ENCODE measurements around the gene C2CD2.

The C2CD2 gene

DNA sequence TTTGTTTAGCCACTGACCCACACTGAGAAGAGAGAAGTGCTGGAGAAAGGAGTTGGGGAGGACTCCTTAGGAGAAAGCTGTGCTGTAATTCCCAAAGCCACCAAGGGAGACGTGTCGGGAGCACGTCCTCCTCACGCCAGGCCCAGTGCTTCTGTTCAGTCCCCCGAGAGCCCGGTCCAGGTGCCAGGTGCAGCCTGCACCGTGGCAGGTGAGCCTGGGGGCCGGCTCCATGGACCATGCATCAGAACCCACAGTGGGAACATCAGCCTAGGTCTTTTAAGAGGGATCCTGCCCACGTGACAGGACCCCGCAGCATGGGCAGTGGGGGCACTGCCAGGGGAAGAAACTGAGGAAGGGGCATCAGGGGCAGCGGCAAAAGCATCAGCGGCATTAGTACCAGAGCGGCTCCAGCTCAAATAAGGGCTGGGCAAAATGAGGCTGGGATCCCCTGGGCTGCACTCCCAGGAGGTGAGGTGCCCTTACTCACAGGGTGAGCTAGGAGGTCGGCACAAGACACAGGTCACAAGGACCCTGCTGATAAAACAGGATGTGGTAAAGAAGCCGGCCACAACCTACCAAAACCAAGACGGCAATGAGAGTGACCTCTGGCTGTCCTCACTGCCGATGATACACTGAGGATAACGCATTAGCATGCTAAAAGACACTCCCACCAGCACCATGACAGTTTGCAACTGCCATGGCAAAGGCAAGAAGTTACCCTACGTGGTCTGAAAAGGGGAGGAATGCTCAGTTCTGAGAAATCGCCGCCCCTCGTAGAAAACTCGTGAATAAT is 50.1 kb downstream of the C2CD2 start:
- no peak for DNase-seq

DNA sequence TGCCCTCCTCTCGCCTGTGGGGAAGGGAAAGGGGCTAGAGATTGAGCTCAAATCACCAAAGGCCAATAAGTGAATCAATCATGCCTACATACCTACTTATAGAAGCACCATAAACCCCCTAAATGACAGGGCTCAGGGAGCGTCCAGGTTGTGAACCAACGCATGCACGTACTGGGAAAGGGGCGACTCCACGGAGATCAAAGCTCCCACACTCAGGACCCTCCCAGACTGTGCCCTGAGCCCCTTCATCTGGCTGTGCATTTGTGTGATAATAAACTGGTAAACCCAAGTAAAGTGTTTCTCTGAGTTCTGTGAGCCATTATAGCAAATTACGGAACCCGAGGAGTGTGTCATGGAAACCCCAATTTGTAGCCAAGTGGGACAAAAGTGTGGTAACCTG is 50.9 kb downstream of the C2CD2 start:
- DNase-seq: no peak

DNA sequence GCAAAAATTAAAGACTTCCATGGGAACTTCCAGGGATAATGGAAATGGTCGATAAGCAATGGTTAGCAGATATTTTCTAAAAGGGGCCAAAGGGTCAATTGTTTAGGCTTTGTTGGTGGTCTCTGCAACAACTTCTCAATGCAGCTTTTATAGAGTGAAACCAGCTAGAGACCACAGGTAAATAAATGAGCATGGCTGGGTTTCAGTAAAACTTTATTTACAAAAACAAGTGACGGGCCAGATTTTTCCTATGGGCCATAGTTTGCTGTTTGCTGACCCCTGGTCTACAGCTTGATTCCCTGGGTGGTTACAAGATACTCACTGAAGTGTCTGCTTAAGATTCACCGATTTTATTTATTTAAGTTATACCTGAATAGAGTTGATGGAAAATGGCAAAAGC is 52.0 kb downstream of the C2CD2 start:
- DNase-seq: no peak

DNA sequence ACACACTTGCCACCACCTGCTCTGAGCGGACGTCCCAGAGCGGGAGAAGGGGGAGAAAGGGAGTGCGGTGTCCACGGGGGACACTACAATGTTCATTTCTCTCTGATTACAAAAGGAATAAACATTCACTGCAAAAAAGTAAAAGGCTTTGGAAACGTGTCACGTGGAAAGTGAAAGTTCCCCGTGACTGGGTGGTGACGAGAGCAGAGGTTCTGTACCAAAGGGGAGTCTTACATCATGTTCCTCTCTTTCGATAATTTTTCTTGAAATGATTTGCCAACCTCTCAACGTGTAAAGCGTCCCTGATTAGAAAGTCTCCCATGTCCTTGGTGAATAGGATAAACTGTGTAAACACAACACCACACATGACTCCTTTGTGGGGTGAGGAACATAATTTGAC is 52.7 kb downstream of the C2CD2 start:
- no peak for DNase-seq

DNA sequence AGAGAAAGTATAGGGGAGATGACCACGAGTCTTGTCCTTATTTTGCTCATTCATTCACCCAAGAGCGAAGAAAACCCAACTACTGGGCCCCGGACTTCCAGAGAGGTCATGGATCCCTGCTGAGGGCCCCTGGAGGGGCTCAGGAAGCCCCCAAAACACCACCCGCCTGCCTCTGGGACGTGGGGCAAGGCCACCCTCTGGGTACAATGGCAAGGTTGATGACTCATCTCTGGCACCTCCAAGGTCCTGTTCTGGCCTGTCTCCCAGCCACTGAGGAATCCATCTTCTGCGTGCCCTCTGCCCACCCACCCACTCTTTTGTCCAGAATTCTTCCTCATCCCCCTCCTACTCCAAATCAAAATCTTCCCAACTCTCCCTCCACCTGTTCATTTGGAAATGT is 53.4 kb downstream of the C2CD2 start:
- no peak for DNase-seq

DNA sequence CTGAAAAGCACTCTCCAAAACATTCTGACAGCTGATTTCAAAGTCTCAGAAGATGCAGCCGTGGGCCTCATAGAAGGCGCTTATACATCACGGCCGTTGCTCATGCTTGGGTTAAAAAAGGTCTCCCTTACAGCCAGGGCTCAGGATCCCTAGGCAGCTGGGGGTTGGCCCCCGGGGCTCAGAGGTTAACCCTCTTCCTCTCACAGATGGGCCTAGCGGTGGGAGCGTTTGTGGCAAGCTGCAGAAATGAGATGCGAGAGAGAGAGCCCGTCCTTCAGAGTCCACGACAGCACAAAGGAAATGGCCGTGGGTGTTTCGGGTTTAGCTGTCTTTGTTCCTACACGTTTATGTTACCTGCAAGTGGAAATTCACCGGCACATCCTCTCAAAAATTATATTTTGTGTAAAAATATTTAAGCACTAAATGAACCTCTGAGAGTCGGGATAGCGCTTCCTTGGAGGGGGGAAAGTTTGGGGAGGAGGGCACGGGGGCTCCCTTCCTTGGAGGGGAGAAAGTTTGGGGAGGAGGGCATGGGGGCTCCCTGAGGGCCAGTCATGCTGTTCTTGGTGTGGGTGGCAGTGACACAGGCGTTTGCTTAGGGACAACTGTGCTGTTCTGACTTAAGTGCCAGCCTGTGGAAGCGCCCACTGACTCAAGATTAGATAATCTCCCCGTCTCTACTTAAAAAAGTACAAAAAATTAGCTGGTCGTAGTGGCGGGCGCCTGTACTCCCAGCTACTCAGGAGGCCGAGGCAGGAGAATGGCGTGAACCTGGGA is 54.2 kb downstream of the C2CD2 start:
- DNase-seq: no peak

DNA sequence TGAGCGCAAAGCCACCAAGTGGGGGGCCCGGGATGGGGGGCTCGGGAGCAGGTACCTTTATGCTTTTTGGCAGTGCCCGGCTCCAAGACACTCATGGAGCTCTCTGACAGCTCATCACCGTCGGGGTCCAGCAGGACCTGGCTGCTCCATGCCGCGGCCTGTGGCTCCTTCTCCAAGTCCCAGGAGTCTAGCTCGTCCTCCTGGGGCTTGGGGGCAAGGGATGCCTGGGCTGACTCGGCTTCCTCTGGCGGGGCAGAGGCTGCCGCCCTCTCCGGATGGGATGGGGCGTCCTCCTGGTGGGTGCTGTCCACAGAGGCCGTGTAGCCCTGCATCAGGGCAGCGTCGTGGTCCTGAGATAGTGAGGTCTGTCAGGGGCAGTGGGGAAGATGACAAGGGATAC is 54.8 kb downstream of the C2CD2 start:
- no peak for DNase-seq

DNA sequence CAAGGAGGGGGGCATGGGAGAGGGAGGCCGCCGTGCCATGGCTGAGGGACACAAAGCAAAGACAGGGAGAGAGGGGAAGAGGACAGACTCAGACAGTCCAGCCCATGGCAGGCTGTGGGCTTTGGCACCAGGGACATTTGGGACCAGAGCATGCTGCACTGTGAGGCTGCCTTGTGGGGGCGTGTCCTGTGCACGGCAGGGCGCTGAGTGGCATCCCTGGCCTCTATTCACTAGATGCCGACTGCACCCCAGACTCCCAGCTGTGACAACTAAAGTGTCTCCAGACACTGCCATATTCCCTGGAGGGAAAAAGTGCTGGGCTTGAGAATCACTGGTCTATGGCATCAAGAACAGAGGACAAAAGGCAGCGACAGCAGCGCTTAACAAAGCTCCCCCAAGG is 56.1 kb downstream of the C2CD2 start:
- DNase-seq: no peak

DNA sequence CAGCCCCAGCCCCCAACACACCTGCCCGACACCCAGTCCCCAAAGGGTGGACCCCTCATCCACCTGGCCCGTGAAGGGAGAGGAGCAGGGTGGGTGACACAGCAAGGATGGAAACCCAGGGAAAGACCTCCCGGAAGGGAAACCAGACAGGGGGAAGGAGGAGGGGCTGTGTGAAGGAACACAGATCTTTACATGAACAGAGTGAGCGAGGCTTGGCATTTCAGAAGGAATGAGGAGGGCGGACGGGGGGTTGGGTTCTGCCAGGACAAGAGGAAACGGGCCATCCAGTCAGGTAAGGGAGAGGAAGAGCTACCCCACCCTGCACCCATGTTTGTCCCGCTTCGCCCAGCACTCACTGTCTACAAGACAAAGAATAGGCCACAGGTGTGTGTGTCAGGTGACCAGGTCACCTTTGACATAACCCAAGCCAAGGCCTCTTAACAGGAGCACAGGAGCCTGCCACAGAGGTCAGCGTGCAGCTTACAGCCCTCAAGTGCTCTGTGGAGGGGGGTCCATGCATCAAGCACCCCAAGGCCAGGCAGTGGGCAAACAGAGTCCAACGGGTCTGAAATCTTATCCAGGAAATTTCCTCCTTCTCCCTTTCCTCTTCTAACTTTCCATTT is 56.7 kb downstream of the C2CD2 start:
- DNase-seq: no peak

DNA sequence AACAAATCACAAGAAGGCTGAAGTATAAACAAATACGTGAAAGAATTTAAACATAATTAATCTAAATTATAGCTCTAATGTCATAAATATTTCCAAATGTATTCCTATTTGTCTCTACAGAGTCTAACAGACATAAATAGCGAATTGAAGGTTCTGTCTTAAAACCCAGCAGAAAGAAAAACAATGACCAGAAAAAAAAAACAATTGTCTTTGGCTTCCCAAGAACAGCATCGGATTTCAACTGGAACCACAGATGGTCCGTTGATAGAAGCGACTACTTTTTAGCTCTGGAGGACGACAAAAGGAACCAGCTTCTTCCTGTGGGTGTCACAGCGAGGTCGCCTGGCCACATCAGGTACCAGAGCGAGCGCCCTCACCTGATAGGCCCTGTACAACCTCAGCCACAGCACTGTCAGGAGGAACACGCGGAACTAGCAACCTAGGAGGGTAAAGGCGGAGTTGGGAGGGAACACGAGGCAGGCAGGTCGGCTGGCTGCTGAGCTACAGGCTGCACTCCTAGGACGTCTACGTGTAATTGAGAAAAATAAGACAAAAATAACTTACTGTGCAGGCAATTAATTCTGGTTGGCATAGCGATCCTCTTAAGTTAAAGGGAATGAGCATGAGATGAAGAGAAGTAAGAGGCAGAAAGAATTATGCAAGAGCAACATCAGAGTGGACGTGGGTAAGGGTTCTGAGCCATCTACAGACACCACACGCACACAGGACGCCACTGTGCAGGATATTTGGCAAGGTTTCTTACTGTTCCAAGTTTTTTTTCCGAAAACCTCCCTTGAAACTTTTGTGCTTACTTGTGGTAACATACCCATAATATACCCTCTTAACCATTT is 58.0 kb downstream of the C2CD2 start:
- DNase-seq: no peak

DNA sequence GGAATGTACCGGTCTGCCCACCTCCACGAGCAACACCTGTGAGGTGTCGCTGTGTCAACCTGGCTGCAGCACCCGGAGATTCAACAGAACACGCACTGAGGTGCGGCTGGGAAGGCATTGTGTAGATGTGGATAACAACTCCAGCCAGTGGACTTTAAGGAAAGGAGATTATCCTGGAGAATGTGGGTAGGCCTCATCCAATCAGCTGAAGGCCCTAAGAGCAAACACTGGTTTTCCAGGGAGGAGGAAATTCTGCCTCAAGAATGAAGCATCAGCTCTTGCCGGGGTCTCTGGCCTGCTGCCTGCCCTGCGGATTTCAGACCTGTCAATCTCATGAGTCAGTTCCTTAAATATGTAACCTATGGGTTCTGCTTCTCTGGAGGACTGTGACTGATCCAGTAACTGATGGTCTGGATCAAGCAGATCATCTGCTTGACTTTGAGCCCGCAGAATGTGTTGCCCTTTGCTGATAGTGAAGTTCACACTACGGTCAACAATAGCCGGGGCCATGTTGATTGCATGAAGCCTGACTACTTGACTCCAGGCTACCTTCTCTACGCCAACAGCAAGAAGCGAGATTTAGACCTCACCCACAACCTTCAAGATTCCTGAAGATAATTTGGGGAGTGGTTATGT is 58.8 kb downstream of the C2CD2 start:
- DNase-seq: no peak

DNA sequence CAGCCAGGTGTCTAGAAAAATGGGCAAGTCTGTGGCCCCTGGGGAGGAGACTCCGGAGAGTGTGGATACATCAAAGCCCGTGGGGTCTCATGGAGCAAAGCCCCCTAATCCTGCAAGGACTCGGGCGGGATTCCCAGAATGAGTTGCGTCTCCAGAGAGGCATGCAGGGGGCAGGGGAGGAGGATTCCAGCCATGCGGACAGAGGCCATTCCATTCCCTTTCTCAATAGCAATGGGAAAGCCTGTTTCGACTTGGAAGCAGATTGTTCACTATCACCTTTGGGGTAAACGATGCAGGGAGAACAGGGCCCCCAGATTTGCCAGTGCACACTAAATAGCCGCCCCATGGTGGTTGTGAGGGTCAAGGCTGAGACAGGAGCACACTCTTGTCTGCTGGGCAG is 59.3 kb downstream of the C2CD2 start:
- DNase-seq: no peak

DNA sequence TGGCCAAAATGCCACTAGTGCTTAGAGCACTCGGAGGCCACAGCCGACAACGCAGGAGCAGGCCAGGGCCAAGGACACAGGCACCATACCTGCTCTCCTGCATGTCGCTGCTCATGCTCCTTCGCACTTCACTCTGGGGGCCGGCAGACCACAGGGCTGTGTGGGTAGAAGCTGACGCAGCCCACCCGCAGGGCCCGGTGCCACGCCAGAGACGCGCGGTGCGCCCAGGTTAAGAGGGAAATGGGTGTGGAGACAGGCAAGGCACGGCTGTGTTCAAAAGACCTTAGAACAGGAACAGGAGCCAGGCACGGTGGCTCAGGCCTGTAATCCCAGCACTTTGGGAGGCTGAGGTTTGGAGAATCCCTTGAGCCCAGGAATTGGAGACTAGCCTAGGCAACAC is 61.1 kb downstream of the C2CD2 start:
- DNase-seq: no peak

DNA sequence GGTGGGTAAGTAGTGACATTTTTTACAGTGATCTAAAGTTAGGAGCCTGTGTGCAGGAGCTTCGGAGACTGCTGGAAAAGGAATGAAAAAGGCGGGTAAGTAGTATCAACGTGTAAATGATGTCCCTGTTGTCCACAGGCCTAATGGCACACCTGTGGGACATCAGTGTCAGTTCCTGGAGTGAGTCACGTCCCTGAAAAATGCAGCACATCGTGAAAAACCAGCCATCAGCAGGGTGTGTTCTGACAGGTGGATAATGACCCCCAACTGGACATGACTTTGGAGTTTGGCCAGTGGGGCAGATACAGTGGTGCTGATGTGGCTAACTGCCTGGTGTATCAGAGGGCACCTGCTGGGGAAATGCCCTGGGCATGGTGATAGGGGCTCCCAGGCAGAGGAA is 62.7 kb downstream of the C2CD2 start:
- DNase-seq: no peak

DNA sequence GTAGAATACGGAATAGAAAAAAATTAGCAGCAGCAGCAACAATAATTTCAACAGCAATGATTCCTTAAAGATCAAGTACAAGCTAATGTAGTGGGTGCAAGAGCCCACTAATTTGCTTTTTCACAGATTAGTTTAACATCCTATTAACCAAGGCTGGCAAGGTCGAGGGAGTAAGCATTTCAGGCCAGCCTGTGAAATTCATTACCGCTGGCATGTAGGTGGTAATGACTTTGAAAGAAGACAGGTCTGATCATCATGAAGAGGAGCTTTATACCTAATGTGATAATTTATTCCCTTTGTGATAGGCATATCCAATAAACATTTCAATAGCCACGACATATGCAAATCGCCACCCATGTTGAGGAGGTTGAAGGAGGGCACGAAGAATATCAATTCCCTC is 63.5 kb downstream of the C2CD2 start:
- no peak for DNase-seq

DNA sequence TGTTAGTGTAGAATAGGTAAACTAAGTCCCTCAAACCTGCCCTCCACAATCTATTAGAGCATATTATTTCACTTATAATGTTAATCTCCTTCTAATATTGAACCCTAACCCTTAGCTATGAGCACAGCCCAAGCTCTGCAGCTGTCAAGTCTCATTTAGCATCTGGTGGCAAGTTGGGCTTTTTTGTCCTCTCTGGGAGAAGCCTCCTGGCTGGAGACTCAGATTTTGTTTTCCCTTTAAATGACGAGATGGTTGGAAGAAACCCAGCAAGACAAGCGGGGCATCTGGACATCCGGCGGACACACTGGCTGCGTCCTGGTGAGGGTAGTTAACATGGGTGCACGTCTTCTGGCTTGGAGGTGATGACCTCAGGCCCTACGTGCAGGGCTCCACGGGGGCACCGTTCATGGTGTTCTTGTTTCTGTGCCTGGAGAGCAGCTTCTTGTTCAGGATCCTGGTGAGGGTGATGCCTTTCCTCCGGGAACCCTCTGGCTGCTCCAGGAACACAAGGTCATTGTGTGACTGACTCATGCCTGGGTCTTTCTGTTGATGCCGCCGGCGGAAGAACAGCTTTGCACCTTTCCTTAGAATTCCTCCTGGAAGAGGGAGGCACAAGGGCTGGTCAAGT is 65.0 kb downstream of the C2CD2 start:
- peak; percentile 25 for DNase-seq

DNA sequence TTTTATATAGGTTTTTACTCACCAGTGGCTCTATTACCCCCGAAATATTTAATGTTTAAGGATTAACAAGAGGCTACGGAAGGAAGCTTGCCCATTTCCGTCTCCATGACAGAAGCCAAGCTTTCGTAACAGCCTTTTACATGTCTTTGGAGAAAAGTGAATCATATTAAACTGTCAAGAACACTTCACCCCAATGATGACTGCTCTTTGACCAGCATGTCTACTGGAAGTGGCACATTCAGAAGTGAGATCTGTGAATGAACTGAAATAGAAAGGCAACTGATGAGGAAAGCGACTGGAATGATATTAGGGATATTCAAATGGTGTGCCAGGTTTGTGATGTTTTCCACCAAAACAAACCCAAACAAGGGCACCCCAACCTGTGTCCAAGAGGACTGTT is 66.2 kb downstream of the C2CD2 start:
- DNase-seq: no peak

DNA sequence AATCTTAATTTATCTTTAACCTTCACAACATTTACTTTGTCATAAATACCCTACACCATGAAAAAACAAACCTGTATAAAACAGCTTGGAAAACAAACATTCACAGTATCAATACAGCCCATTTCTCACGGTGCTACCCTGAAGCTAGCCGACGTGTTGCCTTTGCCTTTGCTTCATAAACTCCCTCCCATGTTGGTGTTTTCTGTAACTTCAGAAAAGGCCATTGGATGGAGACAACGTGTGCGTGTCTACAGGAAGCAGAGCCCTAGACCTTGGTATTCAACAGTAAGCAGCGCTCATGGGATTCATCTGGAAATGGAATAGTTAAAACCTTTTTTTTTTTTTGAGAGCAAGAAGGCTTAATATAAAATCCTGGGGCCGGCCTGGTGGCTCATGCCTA is 67.5 kb downstream of the C2CD2 start:
- no peak for DNase-seq

DNA sequence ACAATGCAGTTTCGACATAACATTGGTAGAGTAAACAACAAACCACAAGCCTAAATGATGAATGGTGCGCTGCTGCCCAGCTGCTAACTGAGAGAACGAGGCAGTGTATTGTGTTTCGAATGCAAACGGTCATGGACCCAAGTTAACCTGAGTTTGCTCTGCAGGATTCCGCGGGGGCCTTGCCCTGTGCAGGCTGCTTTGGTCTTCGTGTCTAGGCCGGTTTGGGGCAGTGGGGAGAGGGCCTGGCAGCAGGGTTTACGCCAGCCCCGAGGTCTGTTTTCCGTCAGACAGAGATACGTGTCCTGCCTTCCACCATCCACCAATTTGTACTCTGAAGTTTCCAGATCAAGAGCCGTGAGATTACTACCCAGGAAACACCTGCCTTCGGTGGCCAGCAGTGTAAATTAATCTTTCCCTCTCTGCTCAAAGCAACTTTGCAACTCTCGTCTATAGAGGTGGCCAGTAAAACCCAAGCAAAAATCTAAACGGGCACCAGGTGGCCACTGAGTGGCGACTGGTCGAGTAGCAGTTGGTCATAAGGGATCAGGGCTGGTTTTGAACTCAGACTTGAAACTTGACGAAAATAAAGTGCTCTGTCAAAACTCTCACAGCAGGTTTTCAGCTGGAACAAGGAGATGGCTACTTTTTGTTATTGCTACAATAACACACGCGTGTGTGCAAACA is 68.3 kb downstream of the C2CD2 start:
- no peak for DNase-seq

DNA sequence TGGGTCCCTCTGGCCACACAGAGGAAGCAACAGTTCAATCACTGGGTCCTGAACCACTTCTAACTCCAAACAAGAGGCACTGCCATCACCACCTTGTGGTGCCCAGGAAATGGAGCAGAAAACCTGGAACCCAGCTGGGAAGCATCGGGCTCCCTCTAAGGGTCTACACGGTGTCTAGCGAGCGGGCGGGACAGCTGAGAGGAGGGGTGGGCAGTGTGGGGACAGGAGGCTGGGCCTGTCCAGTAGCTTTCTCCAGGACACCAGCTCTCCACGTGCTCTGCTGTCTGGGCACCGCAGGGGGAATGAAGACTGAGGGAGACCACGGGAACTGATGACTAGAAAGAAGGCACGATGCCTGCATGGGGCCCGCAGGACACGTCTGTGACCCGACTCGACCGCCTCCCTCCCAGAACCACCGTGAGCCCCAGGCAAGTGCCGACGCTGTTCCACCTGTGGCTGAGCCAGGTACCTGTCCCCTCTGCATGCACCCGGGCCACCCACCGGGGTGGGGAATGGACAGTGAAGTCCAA is 69.3 kb downstream of the C2CD2 start:
- no peak for DNase-seq

DNA sequence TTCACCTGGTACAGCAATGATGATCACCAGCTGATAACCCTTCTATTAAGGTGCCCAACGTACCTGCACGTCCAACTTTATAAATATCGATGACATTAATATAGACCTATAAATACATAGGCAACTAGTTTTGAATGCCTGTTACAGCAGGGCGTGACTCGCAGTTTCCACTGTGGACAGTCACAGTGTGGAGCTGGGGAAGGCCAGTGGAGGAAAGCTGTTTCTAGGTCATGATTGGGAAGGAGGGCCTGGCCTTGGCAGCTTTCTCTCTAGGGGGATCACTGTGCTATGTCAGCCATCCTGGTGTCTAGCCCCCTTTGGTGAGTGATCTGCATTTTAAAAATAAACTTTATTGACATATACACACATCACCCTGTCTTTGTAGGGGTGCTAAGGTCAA is 70.2 kb downstream of the C2CD2 start:
- DNase-seq: no peak
